AG04449 (cell line): Measurements from ENCODE around the gene GABPB1.

Experiments used
- CTCF ChIA-PET: fragments of 350-600 bp; formaldehyde crosslinking; extraction: SDS; loops from one replicate; lab custom pipeline; 2021; ENCODE audit warnings: antibody characterized with exemption; lab: Yijun Ruan, JAX
- POLR2A ChIA-PET: fragments of 400-600, 350-600 bp; formaldehyde crosslinking; extraction: SDS; loops from one replicate; lab custom pipeline; 2020; ENCODE audit warnings: antibody characterized with exemption, inconsistent platforms; lab: Yijun Ruan, JAX
- DNase-seq: peaks from one replicate; pipeline ENCODE4 v3.0.0-alpha.2; 2010; ENCODE audit warnings: low read depth, low spot score
- H3K4me3 ChIP-seq: 2 replicates; pipeline ENCODE4 v1.5.1; 2011; ENCODE audit warnings: low read depth, mild to moderate bottlenecking, control low read depth, low read length
- CTCF ChIP-seq: IDR thresholded peaks from one replicate; pipeline ENCODE4 v1.5.1; 2011; ENCODE audit warnings: mild to moderate bottlenecking, moderate library complexity, low read length, control low read depth, inconsistent platforms; ENCODE audit not compliant: insufficient read depth; ENCODE audit errors: missing control alignments

The GABPB1 gene

DNA sequence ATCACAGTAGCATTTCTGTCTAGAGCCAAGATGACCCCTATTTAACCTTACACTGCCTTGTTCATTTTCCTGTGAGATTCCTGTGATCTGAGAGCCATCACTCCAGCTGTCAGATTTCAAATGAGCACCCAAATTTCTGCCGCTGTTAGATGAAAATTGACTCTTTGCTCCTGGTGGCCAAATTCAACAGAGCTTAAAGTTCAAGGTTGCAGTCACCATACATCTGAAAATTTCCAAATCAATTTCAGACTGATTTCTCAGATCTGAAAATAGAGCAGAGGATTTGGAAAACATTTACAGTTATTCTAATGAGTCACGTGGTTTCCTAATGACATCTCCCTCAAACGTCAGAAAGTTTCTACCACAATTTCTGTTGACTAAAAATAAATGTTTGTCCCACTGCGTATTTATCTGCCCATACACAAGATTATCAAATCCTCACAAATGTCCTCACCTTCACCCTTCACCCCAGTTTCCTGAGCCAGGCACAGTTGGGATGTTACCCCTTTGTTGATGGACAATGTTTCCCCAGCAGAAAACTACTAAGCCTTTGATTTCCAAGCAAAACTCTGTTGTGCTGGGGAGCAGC lies 105.9 kb downstream of the GABPB1 start:
- no peak for TF ChIP-seq CTCF
- DNase-seq, result no peak
- no peak overlapping the region for H3K4me3 ChIP-seq
- ChIA-PET CTCF (no interaction called here), POLR2A (no interaction called here)

GRCh38 chr15:50247819-50248655 lies 107.0 kb downstream of the GABPB1 start:
- no peak overlapping the region for H3K4me3 ChIP-seq
- POLR2A ChIA-PET, result no interaction called here
- CTCF ChIA-PET, result no interaction called here
- DNase-seq, result no peak
- TF ChIP-seq CTCF, result no peak

DNA sequence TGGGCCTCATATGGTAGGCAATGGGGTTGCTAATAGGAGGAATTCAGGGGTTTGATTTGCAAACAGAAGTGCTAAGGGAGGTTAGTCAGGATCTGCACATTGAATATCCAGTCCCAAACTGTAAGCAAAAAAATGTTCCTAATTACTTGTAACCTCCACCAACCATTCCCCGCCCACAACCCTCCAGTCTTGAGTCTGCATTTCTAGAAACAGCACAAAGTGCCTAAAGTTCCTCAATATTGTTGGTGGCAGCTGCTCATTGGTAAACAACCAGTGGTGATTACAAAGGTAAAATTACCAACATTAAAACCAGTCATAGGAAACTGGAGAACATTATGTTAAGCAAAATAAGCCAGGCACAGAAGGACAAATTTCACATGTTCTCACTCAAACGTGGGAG lies 108.4 kb downstream of the GABPB1 start:
- no peak overlapping the region for H3K4me3 ChIP-seq
- no peak for DNase-seq
- POLR2A ChIA-PET, result no interaction called here
- CTCF ChIA-PET, result no interaction called here
- no peak for TF ChIP-seq CTCF

DNA sequence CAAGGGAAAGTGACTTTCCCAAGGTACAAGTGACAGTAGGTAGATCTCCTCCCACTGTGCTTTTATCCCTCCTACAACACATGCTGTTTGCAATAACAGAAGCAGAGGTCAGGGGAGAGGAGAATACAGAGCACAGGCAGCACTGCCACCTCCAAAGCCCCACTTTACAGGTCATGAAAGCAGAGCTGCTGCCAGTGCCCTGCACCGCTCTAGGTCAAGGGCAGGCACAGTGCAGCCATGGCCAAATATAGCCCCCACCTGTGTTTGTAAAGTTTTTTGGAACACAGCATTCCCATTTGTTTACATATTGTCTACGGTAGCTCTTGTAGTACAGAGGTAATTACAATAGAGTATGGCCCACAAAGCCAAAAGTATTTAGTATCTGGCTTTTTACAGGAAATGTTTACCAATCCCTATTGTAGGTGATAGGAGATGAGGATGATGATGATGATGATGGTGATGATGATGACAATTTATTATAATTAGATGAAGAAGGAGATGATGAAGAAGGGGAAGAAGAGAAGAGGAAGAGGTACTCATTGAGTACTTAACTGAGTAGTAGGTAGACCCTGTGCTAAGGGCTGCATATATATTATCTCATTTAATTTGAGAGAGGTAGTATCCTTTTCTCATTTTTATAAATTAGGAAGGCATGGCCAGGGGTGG lies 109.9 kb downstream of the GABPB1 start:
- no peak for TF ChIP-seq CTCF
- CTCF ChIA-PET, result no interaction called here
- POLR2A ChIA-PET, result no interaction called here
- no peak for DNase-seq
- no peak overlapping the region for H3K4me3 ChIP-seq

- no peak overlapping the region for H3K4me3 ChIP-seq
- ChIA-PET POLR2A (no interaction called here), CTCF (no interaction called here)
- TF ChIP-seq CTCF, result no peak
- DNase-seq, result no peak
Measured at GRCh38 chr15:50244153-50244552, 110.8 kb downstream of the GABPB1 start.
